Measurements from ENCODE around the gene CFAP97D2.

The CFAP97D2 gene

DNA sequence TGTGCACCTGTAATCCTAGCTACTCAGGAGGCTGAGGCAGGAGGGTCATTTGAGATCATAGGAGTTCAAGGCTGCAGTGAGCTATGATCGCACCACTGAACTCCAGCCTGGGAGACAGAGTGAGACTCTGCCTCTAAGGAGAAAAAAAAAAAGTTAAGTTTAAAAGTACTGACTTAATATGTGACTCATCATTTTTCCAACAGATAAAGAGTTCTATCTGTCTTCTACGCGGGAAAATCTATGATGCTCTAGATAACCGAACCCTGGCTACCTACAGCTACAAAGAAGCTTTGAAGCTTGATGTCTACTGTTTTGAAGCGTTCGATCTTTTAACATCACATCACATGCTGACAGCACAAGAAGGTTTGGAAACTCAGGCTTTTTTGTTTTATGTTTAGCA lies 62.9 kb downstream of the CFAP97D2 start:
- no peak for ATAC-seq
- TF ChIP-seq, protein P1, sequence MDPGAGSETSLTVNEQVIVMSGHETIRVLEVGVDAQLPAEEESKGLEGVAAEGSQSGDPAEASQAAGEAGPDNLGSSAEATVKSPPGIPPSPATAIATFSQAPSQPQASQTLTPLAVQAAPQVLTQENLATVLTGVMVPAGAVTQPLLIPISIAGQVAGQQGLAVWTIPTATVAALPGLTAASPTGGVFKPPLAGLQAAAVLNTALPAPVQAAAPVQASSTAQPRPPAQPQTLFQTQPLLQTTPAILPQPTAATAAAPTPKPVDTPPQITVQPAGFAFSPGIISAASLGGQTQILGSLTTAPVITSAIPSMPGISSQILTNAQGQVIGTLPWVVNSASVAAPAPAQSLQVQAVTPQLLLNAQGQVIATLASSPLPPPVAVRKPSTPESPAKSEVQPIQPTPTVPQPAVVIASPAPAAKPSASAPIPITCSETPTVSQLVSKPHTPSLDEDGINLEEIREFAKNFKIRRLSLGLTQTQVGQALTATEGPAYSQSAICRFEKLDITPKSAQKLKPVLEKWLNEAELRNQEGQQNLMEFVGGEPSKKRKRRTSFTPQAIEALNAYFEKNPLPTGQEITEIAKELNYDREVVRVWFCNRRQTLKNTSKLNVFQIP (CRISPR knock-in tag; IDR thresholded peaks at IDR 0.05; ENCODE audit: borderline replicate concordance, low read depth) = no peak
- TF ChIP-seq, protein P2, sequence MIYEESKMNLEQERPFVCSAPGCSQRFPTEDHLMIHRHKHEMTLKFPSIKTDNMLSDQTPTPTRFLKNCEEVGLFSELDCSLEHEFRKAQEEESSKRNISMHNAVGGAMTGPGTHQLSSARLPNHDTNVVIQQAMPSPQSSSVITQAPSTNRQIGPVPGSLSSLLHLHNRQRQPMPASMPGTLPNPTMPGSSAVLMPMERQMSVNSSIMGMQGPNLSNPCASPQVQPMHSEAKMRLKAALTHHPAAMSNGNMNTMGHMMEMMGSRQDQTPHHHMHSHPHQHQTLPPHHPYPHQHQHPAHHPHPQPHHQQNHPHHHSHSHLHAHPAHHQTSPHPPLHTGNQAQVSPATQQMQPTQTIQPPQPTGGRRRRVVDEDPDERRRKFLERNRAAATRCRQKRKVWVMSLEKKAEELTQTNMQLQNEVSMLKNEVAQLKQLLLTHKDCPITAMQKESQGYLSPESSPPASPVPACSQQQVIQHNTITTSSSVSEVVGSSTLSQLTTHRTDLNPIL (CRISPR knock-in tag; IDR thresholded peaks at IDR 0.05; ENCODE audit: low read depth) = no peak
- TF ChIP-seq ZC3H10 (CRISPR knock-in tag; IDR thresholded peaks at IDR 0.05) = no peak
- TF ChIP-seq SNAI2 (CRISPR knock-in tag; IDR thresholded peaks at IDR 0.05) = no peak
- TF ChIP-seq PPARA (CRISPR knock-in tag; IDR thresholded peaks at IDR 0.05; ENCODE audit: borderline replicate concordance) = no peak
- TF ChIP-seq ZNF8 (CRISPR knock-in tag; IDR thresholded peaks at IDR 0.05) = no peak
- TF ChIP-seq ARNTL (CRISPR knock-in tag; IDR thresholded peaks at IDR 0.05; ENCODE audit: borderline replicate concordance, low read depth) = no peak
- no peak for TF ChIP-seq ZFP30 (CRISPR knock-in tag; IDR thresholded peaks at IDR 0.05)

DNA sequence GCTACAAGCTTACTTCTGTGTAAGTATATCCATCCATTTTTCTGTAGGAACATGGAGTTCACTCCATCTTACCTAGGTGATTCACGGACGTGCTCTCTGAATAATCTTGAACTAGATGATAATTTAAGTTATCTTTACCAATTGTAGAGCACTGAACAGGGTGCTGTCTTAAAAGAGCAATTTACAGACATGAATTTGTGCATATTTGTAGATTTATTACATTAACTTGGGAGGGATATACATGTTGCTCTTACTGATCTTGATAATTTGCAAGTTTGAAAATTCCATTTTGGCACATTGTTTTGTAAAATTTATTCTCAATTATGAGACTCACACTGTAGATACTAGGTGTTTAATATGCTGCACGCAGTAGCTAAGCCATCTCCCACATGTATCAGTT lies 64.9 kb downstream of the CFAP97D2 start:
- no peak for TF ChIP-seq ZNF70 (CRISPR knock-in tag; IDR thresholded peaks at IDR 0.05)
- TF ChIP-seq ARNTL (CRISPR knock-in tag; IDR thresholded peaks at IDR 0.05; ENCODE audit: borderline replicate concordance, low read depth) = no peak
- TF ChIP-seq, protein P2 (CRISPR knock-in tag; IDR thresholded peaks at IDR 0.05; ENCODE audit: low read depth) = no peak
- TF ChIP-seq, protein P3, sequence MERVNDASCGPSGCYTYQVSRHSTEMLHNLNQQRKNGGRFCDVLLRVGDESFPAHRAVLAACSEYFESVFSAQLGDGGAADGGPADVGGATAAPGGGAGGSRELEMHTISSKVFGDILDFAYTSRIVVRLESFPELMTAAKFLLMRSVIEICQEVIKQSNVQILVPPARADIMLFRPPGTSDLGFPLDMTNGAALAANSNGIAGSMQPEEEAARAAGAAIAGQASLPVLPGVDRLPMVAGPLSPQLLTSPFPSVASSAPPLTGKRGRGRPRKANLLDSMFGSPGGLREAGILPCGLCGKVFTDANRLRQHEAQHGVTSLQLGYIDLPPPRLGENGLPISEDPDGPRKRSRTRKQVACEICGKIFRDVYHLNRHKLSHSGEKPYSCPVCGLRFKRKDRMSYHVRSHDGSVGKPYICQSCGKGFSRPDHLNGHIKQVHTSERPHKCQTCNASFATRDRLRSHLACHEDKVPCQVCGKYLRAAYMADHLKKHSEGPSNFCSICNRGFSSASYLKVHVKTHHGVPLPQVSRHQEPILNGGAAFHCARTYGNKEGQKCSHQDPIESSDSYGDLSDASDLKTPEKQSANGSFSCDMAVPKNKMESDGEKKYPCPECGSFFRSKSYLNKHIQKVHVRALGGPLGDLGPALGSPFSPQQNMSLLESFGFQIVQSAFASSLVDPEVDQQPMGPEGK (CRISPR knock-in tag; IDR thresholded peaks at IDR 0.05; ENCODE audit: borderline replicate concordance) = no peak
- TF ChIP-seq ZC3H10 (CRISPR knock-in tag; IDR thresholded peaks at IDR 0.05) = no peak
- no peak for TF ChIP-seq ZNF8 (CRISPR knock-in tag; IDR thresholded peaks at IDR 0.05)
- no peak for TF ChIP-seq GLIS3 (CRISPR knock-in tag; IDR thresholded peaks at IDR 0.05)
- no peak for TF ChIP-seq ZNF565 (CRISPR knock-in tag; conservative IDR thresholded peaks at IDR 0.05; ENCODE audit: low read depth)
- no peak for TF ChIP-seq SNAI2 (CRISPR knock-in tag; IDR thresholded peaks at IDR 0.05)
- TF ChIP-seq, protein P1 (CRISPR knock-in tag; IDR thresholded peaks at IDR 0.05; ENCODE audit: borderline replicate concordance, low read depth) = no peak
- no peak for TF ChIP-seq BACH2 (CRISPR knock-in tag; IDR thresholded peaks at IDR 0.05; ENCODE audit: borderline replicate concordance)
- TF ChIP-seq TCF4 (CRISPR knock-in tag; IDR thresholded peaks at IDR 0.05; ENCODE audit: borderline replicate concordance) = no peak
- no peak for TF ChIP-seq CSRNP3 (CRISPR knock-in tag; IDR thresholded peaks at IDR 0.05)
- ATAC-seq = no peak

GRCh38 chr13:114244637-114245036 lies 65.6 kb downstream of the CFAP97D2 start:
- no peak for ATAC-seq
- no peak for TF ChIP-seq GLIS3 (CRISPR knock-in tag; IDR thresholded peaks at IDR 0.05)
- TF ChIP-seq RARB (CRISPR knock-in tag; IDR thresholded peaks at IDR 0.05) = no peak

- ATAC-seq = no peak
- no peak for TF ChIP-seq PPARA (CRISPR knock-in tag; IDR thresholded peaks at IDR 0.05; ENCODE audit: borderline replicate concordance)
- TF ChIP-seq TSHZ2 (CRISPR knock-in tag; IDR thresholded peaks at IDR 0.05) = no peak
- TF ChIP-seq ZFP30 (CRISPR knock-in tag; IDR thresholded peaks at IDR 0.05) = no peak
- TF ChIP-seq GLIS3 (CRISPR knock-in tag; IDR thresholded peaks at IDR 0.05) = no peak
- TF ChIP-seq, protein P3 (CRISPR knock-in tag; IDR thresholded peaks at IDR 0.05; ENCODE audit: borderline replicate concordance) = no peak
- no peak for TF ChIP-seq ZC3H10 (CRISPR knock-in tag; IDR thresholded peaks at IDR 0.05)
- TF ChIP-seq CSDC2 (CRISPR knock-in tag; IDR thresholded peaks at IDR 0.05) = no peak
- no peak for TF ChIP-seq ZNF70 (CRISPR knock-in tag; IDR thresholded peaks at IDR 0.05)
- no peak for TF ChIP-seq ISL1 (CRISPR knock-in tag; IDR thresholded peaks at IDR 0.05)
- no peak for TF ChIP-seq ARNTL (CRISPR knock-in tag; IDR thresholded peaks at IDR 0.05; ENCODE audit: borderline replicate concordance, low read depth)
Observed at GRCh38 chr13:114248011-114248410, 69.0 kb downstream of the CFAP97D2 start.
